GM19467 (cell line): ENCODE results near the gene SHC3.

ENCODE experiments used
- ATAC-seq: cut with Tn5 transposase; IDR thresholded peaks from one replicate; pipeline ENCODE4 v1.9.1; 2021; ENCODE audit warnings: mild to moderate bottlenecking, moderate library complexity; ENCODE audit not compliant: unreplicated experiment

Gene SHC3

DNA sequence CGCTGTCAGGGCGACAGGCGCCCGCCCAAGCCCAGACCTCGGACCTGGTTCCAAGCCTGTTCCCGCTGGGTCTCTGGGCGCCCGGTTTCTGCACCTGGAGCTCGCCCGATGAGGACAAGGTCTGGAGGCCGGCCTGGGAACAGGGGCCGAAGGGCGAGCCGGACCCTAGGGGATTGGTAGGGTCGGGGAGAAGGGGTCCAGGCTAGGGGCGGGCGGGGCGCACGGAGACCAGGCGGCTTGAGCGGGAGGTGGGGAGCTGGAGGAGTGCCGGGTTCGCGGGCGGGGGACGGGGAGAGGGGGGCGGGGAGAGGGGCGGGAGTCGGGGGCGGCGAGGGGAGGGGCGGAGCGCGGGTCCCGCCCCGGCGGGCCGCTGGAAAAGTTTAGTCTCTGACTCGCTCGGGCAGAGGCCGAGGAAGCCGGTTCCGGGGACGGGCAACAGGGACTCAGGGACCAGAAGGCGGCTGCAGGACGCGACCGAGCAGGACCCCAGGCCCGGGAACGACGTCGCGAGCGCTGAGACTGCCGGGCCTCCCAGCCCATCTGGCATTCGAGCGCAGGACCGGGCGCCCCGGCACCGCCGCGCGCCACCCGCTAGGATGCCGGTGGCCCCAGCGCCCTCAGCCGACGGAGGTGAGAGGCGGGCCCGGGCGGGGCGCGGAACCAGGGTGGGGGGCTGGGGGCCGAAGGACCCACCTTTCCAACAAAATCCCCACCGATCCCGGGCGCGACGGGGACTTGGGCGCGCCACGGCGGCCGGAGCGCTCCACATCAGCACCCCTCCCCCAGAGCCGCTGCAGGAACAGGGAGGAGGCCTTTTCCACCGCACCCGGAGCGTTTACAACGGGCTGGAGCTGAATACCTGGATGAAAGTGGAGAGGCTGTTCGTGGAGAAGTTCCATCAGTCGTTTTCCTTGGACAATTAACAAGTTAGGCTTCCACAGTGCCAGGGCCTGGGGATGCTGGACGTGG is 187.3 kb downstream of the SHC3 start, which contains the start of gene S1PR3:
S1PR3 (plus strand) TSS at position 403 of the 969 bp plus-strand sequence. CDS start 9,733 bp downstream, outside the sequence.
- ATAC-seq: no peak

DNA sequence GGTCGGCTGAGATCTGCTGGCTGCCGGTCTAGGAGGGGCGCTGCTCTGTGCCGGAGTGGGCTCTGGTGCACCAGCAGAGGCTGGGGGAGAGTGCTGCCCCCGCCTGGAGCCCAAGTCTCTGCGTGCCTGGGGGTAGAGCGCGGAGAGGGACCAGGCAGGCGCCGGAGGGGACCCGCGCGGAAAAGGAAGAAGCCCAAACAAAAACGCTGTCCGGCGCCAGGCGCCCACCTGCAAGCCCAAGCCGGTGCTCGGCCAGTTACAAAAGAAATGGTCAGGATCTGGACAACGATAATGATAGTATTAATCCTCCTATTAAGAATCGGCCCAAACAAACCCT is 187.9 kb downstream of the SHC3 start:
- no peak for ATAC-seq

DNA sequence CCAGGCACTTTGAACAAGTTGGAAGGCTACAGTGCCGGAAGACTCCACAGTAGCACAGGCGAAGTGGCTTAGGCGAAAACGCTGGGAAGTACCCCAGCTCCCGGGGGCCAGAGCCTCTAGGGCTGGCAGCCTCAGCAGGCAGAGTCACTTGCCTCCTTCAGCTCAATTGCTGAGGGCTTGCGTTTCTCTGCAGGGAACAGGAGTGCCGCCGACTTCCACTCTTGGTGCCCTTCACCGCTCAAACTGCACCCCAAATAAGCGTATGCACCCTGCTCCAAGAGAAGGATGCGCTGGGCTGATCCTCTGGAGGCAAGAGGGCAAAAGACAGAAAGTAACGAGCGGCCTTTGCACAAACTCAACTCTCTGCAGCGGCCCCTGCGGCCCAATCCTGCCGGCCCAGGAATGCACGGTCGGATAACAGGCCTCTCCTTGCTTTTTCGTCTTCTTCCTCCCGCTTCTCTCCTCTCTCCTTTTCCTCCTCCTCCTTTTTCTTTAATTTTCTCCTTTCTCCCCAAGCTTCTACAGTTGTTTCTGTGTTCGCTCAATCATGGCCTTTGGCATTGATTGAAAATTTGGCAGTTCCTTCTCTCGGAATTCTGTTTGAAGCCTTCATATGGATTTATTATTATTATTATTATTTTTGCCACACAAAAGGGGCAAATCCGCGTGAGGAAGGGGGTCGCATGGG is 188.4 kb downstream of the SHC3 start:
- ATAC-seq: no peak

DNA sequence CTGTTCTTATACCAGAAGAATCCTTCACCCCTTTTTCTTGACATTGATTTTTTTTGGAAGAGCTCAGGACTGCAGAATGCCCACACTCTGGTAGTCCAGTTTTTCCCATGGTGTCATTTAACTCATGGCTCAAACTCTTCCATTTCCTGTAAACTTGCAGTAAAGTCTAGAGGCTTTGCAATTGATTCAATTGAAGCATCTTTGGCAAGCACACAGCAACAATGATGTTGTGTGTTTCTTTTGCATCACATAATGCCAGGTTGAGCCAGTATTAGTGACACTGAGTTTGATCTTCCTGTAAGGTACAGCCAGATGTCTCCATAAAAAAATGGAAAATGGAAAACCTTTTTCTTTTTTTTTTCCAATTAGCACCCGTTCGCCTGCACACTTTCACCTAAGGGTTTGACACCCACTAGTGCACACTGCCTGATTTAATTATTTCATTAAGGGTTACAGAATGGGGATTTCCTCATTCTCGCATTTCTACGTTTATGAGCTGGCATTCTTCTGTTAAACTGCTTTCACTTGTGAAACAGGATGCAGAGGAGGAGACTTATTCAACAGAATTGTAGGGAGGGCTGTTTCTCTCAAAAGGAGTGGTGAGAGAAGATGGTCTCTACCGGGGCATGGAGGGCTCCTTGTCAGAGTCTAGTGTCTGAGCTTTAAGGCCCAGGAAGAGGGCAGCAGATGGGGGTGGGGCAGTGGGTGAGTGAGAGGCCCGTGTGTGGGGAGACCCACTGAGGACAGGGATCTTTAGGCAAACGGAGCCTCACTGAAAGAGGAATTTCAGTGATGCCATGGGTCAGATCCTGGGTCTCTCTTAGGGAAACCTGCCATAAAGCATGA is 189.6 kb downstream of the SHC3 start:
- no peak for ATAC-seq

DNA sequence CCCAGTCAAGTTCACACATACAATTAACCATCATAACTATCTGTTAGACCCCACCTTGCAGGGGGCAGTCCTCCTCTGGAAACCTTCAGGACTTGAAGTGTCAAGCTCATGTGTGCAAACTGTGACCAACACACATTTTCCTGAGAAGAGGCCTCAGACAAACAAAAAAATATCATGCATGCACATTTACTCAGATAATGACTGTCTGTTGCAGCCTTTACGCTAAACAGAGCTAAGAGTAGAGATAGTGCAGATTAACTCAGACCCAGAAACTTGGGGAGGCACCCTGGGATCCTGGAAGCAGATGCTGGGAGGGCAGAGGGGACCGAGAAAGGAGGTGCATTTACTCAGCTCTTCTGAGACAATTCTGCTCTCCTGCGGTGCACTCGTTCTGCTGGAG is 191.0 kb downstream of the SHC3 start:
- ATAC-seq: no peak

DNA sequence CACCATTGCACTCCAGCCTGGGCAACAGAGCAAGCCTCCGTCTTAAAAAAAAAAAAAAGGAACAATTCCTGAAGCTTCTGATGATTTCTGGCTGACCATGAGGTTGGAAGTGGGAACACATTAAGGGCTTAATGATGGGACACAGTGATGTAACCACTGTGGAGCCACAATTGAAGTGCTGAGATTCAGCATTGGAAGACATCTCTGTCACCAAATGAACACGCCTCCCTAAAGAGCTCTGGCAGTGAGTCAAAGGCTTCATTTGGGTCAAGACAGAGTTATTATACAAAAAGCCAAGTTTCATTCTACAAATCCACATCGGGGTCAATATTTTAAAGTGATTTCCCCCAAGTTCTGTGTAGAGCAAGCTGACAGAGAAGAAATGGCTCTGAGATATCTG is 191.8 kb downstream of the SHC3 start:
- no peak for ATAC-seq

DNA sequence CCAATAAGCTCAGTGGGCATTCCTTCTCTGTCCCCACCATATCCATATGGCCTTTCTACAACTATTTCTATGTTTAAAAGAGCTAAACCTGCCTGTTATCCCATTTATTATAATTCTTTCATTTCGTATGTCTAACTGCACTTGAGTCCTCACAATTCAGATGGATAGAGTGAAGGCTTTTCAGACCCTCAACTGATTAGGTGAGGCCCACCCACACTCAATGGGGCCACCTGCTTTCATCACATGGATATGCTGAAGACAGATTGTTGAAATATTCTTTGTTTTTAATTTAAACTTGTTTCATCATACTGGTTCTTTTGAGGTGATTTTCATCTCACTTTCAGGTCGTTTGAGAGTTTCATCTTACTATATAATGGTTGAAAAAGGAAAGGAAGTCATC is 193.0 kb downstream of the SHC3 start:
- no peak for ATAC-seq

DNA sequence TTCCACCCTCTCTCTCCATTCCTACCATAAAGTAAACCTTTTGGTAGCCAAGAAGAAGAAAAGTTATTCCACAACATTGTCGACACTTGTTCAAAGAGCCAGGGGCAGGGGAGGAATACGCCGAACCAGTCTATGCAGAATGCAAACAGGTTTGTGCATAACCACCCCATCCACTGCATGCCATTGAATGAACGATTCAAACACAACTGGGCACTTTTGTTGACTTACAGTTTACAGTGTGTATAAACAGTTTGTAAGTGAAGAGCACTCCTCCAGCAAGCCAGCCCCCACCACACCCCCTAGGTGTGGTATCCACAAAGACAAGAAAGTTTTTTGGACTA is 194.1 kb downstream of the SHC3 start:
- ATAC-seq: no peak

DNA sequence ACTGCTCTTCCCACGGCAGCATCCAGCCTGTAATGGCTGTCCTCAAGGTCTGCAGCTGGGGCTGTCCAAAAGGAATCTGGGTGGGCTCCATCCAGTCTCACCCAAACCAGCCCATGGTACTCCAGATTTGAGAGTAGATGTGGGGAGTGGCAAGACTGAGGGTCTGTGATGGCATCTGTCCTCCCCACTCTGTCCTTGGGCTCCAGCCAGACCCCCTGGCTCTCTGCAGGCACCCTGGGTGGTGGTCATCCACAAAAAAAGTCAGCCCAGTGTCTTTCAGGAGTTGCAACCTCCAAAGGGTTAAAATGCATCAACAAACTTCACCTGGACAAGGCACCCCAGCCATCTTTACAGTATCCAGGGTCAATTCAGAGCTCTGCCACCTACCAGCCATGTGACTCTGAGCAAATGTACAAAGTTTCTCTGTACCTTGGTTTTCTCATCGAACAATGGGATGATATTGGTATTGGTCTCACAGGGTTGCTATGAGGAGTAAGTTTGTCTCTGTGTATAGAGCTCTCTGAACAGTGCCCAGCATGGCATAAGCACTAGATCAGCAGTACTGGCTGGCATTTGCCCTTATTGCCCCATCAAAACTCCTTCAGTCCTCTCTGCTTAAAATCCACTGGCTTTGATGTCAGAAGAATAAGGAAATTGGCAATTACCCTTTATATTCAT is 194.6 kb downstream of the SHC3 start:
- ATAC-seq: no peak

DNA sequence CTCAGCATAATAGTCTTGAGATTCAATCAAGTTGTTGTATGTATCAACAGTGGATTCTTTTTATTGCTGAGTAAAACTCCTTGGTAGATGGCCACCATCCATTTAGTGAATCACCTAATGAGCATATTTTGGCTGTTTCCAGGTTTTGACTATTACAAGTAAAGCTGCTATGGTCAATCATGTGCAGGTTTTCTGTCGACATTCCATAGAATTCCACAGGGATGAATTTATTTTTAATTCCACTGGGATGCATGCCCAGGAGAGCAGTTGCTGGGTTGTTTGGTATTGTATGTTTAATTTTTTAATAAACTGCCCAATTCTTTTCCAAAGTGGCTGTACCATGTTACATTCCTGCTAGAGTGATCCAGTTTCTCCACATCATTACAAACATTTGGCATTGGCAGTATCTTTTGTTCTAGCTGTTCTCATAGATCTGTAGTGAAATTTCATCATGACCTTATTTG is 197.8 kb downstream of the SHC3 start:
- no peak for ATAC-seq

DNA sequence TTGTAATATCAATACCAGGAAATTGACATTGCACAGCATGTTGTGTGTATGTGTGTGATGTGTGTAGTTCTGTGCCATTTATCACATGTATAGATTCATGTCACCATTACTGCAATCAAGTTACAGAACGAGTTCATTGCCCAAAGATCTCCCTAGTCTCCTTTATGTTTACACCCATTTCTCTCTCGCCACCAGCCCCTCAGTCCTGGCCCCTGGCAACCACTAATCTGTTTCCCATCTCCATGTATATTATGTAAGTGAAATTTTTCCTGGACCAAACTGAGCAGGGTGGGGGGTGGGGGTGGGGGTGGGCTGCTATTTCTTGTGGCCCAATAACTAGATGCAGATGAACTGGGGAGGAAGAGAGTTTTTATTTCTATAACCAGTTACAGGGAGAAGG is 198.8 kb downstream of the SHC3 start:
- no peak for ATAC-seq

DNA sequence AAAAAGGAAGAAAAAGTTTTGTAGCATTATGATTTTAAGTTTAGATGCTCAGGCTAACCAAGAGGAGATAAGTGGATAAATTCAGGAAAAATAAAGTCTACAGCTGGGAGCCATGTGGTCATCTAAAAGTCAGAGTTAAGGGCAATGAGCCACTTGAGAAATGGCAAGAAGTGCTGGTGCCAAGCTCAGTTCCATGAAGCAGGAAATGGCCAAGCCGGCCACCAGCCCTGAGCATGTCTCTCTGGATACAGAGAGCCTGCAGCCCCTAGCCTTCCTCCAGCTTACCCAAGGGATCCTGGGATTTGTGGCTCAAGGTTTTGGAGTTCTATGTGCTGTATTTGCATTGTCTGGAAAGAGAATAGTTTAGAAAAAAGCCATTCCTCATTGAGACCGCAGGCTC is 199.6 kb downstream of the SHC3 start:
- ATAC-seq: no peak

DNA sequence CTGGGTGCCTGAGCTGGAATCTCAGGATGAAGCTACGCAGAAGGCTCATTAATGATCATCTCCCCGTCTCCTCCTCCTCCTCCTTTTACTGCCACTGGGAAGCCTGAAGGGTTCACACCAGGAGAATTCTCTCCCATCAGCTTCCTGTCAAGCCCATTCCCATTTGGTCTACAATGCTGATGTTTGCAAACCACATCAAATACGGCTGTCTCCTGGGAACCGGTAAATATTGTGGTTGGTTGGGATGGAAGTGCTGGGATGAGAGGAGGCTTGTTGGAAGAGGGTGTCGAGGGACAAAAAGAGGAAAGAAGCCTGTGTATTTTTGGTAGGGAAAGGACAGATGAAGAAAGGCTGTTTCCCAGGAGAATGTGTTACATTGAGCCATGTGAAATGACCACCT is 200.6 kb downstream of the SHC3 start:
- no peak for ATAC-seq

DNA sequence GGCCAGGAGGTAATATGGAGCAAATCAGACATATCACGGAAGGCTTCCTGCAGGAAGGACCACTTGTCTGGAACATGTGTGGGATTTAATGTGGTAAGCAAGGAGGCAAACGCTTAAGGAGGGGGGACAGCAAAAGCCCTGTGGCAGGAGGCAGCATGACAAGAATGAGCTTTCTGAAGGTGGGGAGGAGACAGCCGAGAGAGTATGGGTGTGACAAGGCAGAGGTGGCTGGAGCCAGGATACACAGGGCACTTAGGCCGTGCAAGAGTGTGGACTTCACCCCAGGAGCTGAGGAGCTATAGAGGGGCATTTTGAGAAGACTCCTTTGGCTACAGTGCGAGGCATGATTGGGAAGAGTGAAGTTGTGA is 201.7 kb downstream of the SHC3 start:
- no peak for ATAC-seq

DNA sequence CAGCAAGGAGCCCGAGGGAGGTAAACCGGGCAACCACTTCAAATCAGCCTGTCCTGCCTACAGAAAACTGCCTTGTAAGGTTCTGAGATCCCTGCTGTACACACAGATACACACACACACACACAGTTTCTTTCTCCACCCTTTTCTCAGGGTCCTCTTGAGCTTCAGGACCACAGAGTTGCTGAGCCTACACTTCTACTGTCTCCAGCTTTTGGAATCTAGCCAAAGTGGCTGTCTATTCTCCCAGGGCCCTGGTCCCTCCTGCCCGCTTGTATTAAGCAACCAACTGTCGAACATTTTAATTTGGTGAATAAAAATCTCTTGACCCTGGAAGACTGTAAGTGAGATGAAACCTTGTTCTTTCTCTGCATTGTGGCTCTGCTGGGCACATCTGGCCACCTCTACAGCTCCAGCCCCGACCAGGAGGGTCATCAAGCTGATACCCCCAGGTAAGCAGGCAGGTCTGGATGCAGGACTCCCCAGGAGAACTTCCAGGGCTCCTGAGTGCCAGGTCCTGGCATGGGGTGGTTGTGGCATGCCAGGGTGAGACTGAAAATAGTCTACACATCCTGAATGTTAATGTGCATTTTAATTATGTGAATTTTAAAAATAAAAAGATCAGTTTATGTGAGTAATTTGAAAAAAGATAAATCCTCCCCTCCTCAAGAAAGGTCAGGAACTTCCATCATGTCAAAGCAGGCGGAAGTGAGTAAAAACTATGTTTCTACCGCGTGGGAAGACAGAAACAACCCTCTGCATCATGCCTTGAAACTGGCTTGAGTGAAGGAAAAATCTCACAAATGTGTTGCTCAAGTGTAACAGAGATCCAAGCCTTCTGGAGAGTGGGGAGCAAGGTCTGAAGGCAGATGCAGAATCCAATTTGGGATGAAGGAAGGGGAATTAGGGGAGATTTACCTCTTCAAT is 202.4 kb downstream of the SHC3 start:
- no peak for ATAC-seq

DNA sequence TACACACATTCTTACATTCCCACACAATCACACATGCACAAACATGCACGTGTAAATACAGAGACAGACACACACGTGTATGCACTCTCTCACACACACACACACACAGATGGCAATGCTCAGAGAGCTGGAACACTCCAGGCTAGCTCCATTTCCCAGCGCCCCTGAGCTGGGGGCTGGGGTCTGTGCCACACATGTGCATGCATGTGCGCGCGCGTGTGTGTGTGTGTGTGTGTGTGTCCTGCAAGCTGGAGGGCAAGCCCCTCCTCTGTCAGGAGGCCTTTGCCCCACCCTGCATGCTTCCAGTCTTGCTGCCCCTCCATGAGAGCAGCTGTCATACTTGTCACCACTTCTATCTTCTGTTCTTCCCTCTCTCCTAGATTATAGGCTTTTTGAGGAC is 204.0 kb downstream of the SHC3 start:
- no peak for ATAC-seq

DNA sequence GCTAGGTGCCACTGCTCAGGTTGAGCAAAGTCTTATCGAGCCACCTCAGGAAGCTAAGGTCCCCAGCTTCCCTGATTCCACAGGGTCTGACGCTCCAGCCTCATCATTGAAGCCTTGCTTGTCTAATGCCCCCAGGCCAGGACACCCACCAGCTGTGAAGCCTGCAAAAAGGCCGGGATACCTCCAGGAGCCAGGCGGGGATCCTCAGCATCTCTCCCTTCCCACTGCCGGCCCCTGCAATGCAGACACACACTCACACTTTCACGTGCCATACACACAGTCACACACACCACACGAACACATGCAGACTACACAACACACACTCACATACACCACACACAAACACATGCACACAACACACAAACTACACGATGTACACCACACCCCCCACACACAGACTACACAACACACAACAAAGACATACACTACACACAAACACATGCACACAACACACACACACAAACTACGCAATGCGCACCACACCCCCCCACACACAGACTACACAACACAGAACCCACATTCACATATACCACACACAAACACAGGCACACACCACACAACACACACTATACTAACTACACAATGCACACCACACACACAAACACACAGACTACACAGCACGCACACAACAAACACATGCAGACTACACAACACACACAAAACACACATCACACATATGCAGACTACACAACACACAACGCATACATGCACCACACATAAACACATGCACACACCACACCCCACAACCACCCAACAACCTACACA is 205.2 kb downstream of the SHC3 start:
- no peak for ATAC-seq

DNA sequence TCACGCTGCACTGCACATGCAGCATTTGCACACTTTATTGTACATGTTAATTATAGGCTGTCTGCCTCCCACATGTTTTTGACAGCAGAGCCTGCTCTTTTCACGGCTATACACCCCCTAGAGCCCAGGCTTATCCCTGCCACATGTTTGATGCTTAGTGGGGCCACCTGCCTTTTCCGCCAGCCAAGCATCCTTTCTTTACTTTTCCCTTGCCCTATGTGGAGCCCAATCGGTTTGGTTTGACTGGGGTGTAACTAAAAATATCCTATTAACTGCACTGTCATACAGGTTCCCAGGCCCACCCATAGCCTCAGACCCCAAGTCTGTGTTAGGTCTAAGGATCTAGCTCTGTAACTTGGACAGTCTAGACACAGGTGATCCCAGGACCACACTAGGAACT is 206.2 kb downstream of the SHC3 start:
- ATAC-seq: no peak
